Mesenchymal stem cell (in vitro differentiated cells and primary cell): Measurements from ENCODE around the gene DTNBP1.
A peak's percentile ranks its signal among the peaks of the same experiment; 100 is the strongest.

ENCODE experiments used
- DNase-seq: peaks from one replicate; pipeline ENCODE4 v3.0.0-alpha.2; 2013
- H2AFZ ChIP-seq: one replicate; pipeline ENCODE4 v1.6.1; 2013; ENCODE audit warnings: low read depth, mild to moderate bottlenecking, control low read depth, inconsistent platforms, low read length, moderate library complexity
- H2AK5ac ChIP-seq: 2 replicates; pipeline ENCODE4 v1.6.1; 2013; ENCODE audit warnings: low read length, moderate library complexity, mild to moderate bottlenecking, inconsistent platforms; ENCODE audit not compliant: severe bottlenecking
- H2BK120ac ChIP-seq: one replicate; pipeline ENCODE4 v1.6.1; 2013; ENCODE audit warnings: low read depth, mild to moderate bottlenecking, inconsistent platforms, low read length, moderate library complexity
- H2BK12ac ChIP-seq, 2 experiments: one replicate each; pipeline ENCODE4 v1.6.1; 2013; ENCODE audit warnings: inconsistent platforms in 2 of 2, low read length in 2 of 2, mild to moderate bottlenecking in 2 of 2, moderate library complexity in 2 of 2, control low read depth in 1 of 2
- H2BK15ac ChIP-seq: one replicate; pipeline ENCODE4 v1.6.1; 2013; ENCODE audit warnings: mild to moderate bottlenecking, low read depth, inconsistent platforms; ENCODE audit not compliant: poor library complexity, severe bottlenecking
- H2BK5ac ChIP-seq: 2 replicates; pipeline ENCODE4 v1.6.1; 2013; ENCODE audit warnings: low read depth, mild to moderate bottlenecking, low read length, control low read depth, inconsistent platforms; ENCODE audit not compliant: poor library complexity, severe bottlenecking
- H3K14ac ChIP-seq, 2 experiments: one replicate each; pipeline ENCODE4 v1.6.1; 2013; ENCODE audit warnings: inconsistent platforms in 2 of 2, low read length in 2 of 2, control low read depth in 1 of 2, mild to moderate bottlenecking in 1 of 2, moderate library complexity in 1 of 2
- H3K18ac ChIP-seq, 2 experiments: one replicate each; pipeline ENCODE4 v1.6.1; 2013; ENCODE audit warnings: inconsistent platforms in 2 of 2, low read length in 2 of 2, control low read depth in 1 of 2, low read depth in 1 of 2, mild to moderate bottlenecking in 1 of 2
- H3K23ac ChIP-seq, 2 experiments: one replicate each; pipeline ENCODE4 v1.6.1; 2013; ENCODE audit warnings: inconsistent platforms in 2 of 2, low read length in 2 of 2, mild to moderate bottlenecking in 2 of 2, moderate library complexity in 2 of 2, control low read depth in 1 of 2
- H3K27ac ChIP-seq: 2 replicates; pipeline ENCODE4 v1.5.1; 2013; ENCODE audit warnings: mild to moderate bottlenecking, moderate library complexity, low read length, control low read depth, inconsistent platforms; ENCODE audit not compliant: poor library complexity, severe bottlenecking
- H3K27me3 ChIP-seq, 2 experiments: 2 replicates each; pipeline versions ENCODE4 v1.6.1 to v1.7.0; 2013; ENCODE audit warnings: low read length in 2 of 2, mild to moderate bottlenecking in 2 of 2, moderate library complexity in 2 of 2, control low read depth in 1 of 2, inconsistent platforms in 1 of 2; ENCODE audit not compliant: control insufficient read depth in 1 of 2, insufficient read depth in 1 of 2
- H3K36me3 ChIP-seq, 2 experiments: 2 replicates each; pipeline versions ENCODE4 v1.6.1 to v1.7.0; 2013; ENCODE audit warnings: low read length in 2 of 2, control low read depth in 1 of 2, inconsistent platforms in 1 of 2, low read depth in 1 of 2, mild to moderate bottlenecking in 1 of 2; ENCODE audit not compliant: insufficient read depth in 2 of 2, control insufficient read depth in 1 of 2
- H3K4ac ChIP-seq, 2 experiments: one replicate each; pipeline ENCODE4 v1.6.1; 2013; ENCODE audit warnings: inconsistent platforms in 2 of 2, low read length in 2 of 2, mild to moderate bottlenecking in 2 of 2, moderate library complexity in 2 of 2, control low read depth in 1 of 2, low read depth in 1 of 2
- H3K4me1 ChIP-seq: 2 replicates; pipeline ENCODE4 v1.6.1; 2013; ENCODE audit warnings: low read depth, low read length, control low read depth; ENCODE audit not compliant: control insufficient read depth, insufficient read depth
- H3K4me2 ChIP-seq: 2 replicates; pipeline ENCODE4 v1.6.1; 2013; ENCODE audit warnings: low read length, mild to moderate bottlenecking, inconsistent platforms; ENCODE audit not compliant: poor library complexity, severe bottlenecking
- H3K4me3 ChIP-seq, 2 experiments: 2 replicates each; pipeline versions ENCODE4 v1.5.1 to v1.7.0; 2013; ENCODE audit warnings: low read length in 2 of 2, mild to moderate bottlenecking in 2 of 2, control low read depth in 1 of 2, low read depth in 1 of 2; ENCODE audit not compliant: insufficient read depth in 1 of 2
- H3K79me1 ChIP-seq: replicated peaks from 2 replicates; pipeline ENCODE4 v1.6.1; 2013; ENCODE audit warnings: mild to moderate bottlenecking, control low read depth, low read length, inconsistent platforms; ENCODE audit not compliant: poor library complexity, severe bottlenecking
- H3K9ac ChIP-seq: 2 replicates; pipeline ENCODE4 v1.7.0; 2013; ENCODE audit warnings: mild to moderate bottlenecking, low read length, moderate library complexity
- H3K9me3 ChIP-seq: 2 replicates; pipeline ENCODE4 v1.7.0; 2013; ENCODE audit warnings: mild to moderate bottlenecking, low read length; ENCODE audit not compliant: control insufficient read depth
- H4K8ac ChIP-seq: one replicate; pipeline ENCODE4 v1.6.1; 2013; ENCODE audit warnings: inconsistent platforms, mild to moderate bottlenecking, low read length, moderate library complexity
- H4K91ac ChIP-seq: one replicate; pipeline ENCODE4 v1.6.1; 2013; ENCODE audit warnings: mild to moderate bottlenecking, low read length, inconsistent platforms
- WGBS: methylation state at CpG from one replicate; pipeline ENCODE4 v1.1.7; 2013; ENCODE audit warnings: mixed read lengths; 5-methylcytosine and 5-hydroxymethylcytosine counted together

Gene DTNBP1

DNA sequence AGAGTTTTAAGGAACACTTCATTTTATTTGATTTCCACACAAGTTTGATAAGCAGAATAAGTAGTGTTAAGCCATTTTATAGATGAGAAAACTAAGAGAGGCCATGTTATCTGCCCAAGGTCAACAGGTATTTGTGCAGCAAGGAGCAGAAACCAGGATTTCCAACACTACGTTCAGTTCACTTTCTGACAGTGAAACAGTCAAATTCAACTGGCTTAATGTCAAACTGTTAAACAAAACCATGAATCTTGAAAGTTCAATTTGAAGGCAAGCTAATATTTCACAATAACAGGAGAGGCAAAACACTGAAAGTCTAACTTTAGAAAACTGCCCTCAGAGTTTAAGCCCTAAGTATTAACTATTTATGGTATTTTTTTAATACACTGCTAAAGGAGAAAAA lies 32.6 kb downstream of the DTNBP1 start:
- Histone ChIP-seq H3K23ac (no peak overlapping the region), H3K27me3 (no peaks in the 10 kb centered on the region), H2BK12ac (no peak overlapping the region), H3K4me3 (no peak overlapping the region), H3K9me3 (no peaks in the 10 kb centered on the region), H3K4ac (no peak overlapping the region), H2BK120ac (no peak overlapping the region), H4K8ac (no peak overlapping the region), H2BK5ac (no peak overlapping the region), H3K27ac (no peak overlapping the region), H3K36me3 (peaks cover 0 to 21% of the 10 kb centered on the region in 2 experiments), H3K4me1 (no peaks in the 10 kb centered on the region), H2AK5ac (no peak overlapping the region), H3K18ac (no peak overlapping the region), H2AFZ (no peak overlapping the region), H3K4me2 (no peak overlapping the region), H3K9ac (no peak overlapping the region), H2BK15ac (no peak overlapping the region), H3K14ac (no peak overlapping the region), H4K91ac (no peak overlapping the region), H3K79me1 (peaks cover 1% of the 10 kb centered on the region)
- 95% methylated on average over 1 of the region's 1 CpG for WGBS
- DNase-seq, result no peak

DNA sequence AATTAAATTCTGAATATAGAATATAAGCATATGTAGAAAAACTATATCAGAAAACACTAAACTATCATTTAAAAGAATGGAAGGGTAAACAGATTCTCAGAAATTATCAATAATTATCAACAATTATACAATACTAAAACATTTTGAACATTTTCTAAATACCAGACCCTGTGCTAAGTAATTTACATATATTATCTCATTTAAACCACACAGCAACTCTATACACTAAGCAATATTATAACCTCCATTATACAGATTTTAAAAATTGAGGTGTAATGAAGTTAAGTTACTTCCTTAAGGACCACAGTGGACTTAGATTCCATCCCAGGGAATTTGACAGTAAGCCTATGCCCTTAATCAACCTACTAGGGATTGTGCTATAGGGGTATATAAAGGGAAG lies 33.3 kb downstream of the DTNBP1 start:
- H2BK15ac ChIP-seq, result no peak overlapping the region
- H4K91ac ChIP-seq, result no peak overlapping the region
- H3K14ac ChIP-seq, result no peak overlapping the region
- no peaks in the 10 kb centered on the region for H3K9me3 ChIP-seq
- H2AK5ac ChIP-seq, result no peak overlapping the region
- H3K4ac ChIP-seq, result no peak overlapping the region
- no peak overlapping the region for H2BK12ac ChIP-seq
- H4K8ac ChIP-seq, result no peak overlapping the region
- no peak overlapping the region for H3K23ac ChIP-seq
- peaks cover 0 to 19% of the 10 kb centered on the region in 2 experiments for H3K36me3 ChIP-seq
- no peak overlapping the region for H3K9ac ChIP-seq
- H3K27me3 ChIP-seq, result no peaks in the 10 kb centered on the region
- H2AFZ ChIP-seq, result no peak overlapping the region
- no peak overlapping the region for H3K4me3 ChIP-seq
- H3K4me2 ChIP-seq, result no peak overlapping the region
- H2BK5ac ChIP-seq, result no peak overlapping the region
- no peak overlapping the region for H2BK120ac ChIP-seq
- H3K4me1 ChIP-seq, result no peaks in the 10 kb centered on the region
- H3K18ac ChIP-seq, result no peak overlapping the region
- peaks cover 1% of the 10 kb centered on the region for H3K79me1 ChIP-seq
- DNase-seq, result no peak
- H3K27ac ChIP-seq, result no peak overlapping the region

DNA sequence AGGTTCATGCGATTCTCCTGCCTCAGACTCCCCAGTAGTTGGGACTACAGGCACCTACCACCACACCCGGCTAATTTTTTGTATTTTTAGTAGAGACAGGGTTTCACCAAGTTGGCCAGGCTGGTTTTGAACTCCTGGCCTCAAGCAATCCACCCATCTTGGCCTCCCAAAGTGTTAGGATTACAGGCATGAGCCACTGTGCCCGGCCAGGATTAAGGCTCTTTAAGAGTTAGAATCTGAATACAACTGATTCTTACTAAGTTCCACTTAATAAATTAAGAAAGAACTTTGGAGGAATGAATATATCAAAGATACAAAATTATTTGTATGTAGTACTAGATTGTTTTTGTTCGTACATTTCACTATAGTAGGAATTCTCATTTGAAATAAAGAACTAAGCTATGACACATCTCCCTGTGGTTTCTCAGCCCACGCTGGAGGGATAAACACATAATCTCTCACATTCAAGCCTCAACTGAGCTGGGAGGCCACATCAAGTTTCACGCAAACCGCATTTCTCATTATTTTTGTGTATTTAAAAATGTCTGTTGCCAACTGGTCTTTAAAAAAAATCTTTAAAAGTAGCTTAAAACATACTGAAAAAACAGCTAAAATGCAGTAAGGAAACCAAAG lies 34.2 kb downstream of the DTNBP1 start:
- no peak overlapping the region for H3K14ac ChIP-seq
- H3K4me2 ChIP-seq, result no peak overlapping the region
- H4K91ac ChIP-seq, result no peak overlapping the region
- no peak overlapping the region for H3K27ac ChIP-seq
- peaks cover 5% of the 10 kb centered on the region for H3K79me1 ChIP-seq
- no peak overlapping the region for H3K4me3 ChIP-seq
- peak; percentile 76 for DNase-seq
- no peak overlapping the region for H2AFZ ChIP-seq
- H2AK5ac ChIP-seq, result no peak overlapping the region
- H3K4ac ChIP-seq, result no peak overlapping the region
- peaks cover 2% of the 10 kb centered on the region for H3K4me1 ChIP-seq
- no peak overlapping the region for H2BK5ac ChIP-seq
- H4K8ac ChIP-seq, result no peak overlapping the region
- H3K27me3 ChIP-seq, result no peaks in the 10 kb centered on the region
- no peak overlapping the region for H2BK12ac ChIP-seq
- WGBS, result 64% methylated on average over 3 of the region's 7 CpGs
- no peak overlapping the region for H2BK120ac ChIP-seq
- peaks cover 3 to 18% of the 10 kb centered on the region in 2 experiments for H3K36me3 ChIP-seq
- H3K9ac ChIP-seq, result peak overlapping the region; percentile 68
- no peak overlapping the region for H3K23ac ChIP-seq
- no peaks in the 10 kb centered on the region for H3K9me3 ChIP-seq
- H2BK15ac ChIP-seq, result no peak overlapping the region
- H3K18ac ChIP-seq, result no peak overlapping the region

DNA sequence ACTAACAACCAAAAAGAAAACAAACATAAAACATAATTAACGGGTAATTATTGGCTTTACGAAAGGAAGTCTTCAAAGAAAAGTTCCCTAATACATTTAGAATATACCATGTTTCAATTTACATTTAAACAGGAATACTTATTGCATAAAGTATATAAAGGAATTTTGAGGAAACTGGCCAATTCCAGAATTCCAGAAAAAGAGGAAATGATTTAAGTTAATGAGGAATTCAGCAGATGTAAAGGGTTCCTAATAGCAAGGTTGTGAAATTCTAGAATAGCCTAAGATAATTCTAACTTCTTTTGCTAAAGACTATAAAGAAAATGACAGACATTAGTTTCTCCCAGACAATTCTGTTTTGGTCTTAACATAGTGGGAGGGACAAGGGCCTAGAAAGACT lies 35.0 kb downstream of the DTNBP1 start:
- Histone ChIP-seq H3K14ac (no peak overlapping the region), H3K23ac (no peak overlapping the region), H3K27me3 (no peaks in the 10 kb centered on the region), H2BK15ac (no peak overlapping the region), H4K91ac (no peak overlapping the region), H2BK120ac (no peak overlapping the region), H2BK5ac (no peak overlapping the region), H2AFZ (no peak overlapping the region), H3K79me1 (peaks cover 5% of the 10 kb centered on the region), H3K36me3 (peaks cover 3 to 18% of the 10 kb centered on the region in 2 experiments), H3K4ac (no peak overlapping the region), H3K4me1 (peaks cover 2% of the 10 kb centered on the region), H2BK12ac (no peak overlapping the region), H3K18ac (no peak overlapping the region), H3K27ac (no peak overlapping the region), H3K9ac (peak overlapping the region; percentile 66), H3K4me2 (no peak overlapping the region), H3K4me3 (no peak overlapping the region), H3K9me3 (no peaks in the 10 kb centered on the region), H4K8ac (no peak overlapping the region), H2AK5ac (no peak overlapping the region)
- WGBS, result no CpG with 5 or more reads among the region's 2 CpGs
- no peak for DNase-seq
